ENCODE measurements around the gene CAPZB. TPM values are rescaled to one million over a fixed set of nuclear protein-coding genes. Genes with fewer than 3 reads are reported as not detected.
A peak's percentile ranks its signal among the peaks of the same experiment; 100 is the strongest.

The CAPZB gene
- polyA plus RNA-seq, 1 of the 3 experiments (the other 2 are of a cell fraction): 122 TPM

GRCh38 chr1:19373211-19374082, 111.9 kb downstream of the CAPZB start:
- no peak for TF ChIP-seq NRF1 (IDR thresholded peaks at IDR 0.05; ENCODE audit: low read depth, low read length)
- no peak for TF ChIP-seq RCOR1 (IDR thresholded peaks at IDR 0.05; ENCODE audit: low read length)
- TF ChIP-seq EP300 (IDR thresholded peaks at IDR 0.05; ENCODE audit: borderline replicate concordance in 1 of 2, low read depth in 1 of 2, low read length in 1 of 2): 0 out of 4 replicates have a peak, but pooled peaks of 1 of the 2 experiments have one; percentile 33
- no peak for TF ChIP-seq PBX3 (IDR thresholded peaks at IDR 0.05)
- TF ChIP-seq GABPA (IDR thresholded peaks at IDR 0.05; ENCODE audit: low read depth): no peak
- TF ChIP-seq ZBTB33 (IDR thresholded peaks at IDR 0.05; ENCODE audit: borderline replicate concordance, low read depth): no peak
- no peak for TF ChIP-seq MEF2A (IDR thresholded peaks at IDR 0.05; ENCODE audit: borderline replicate concordance, low read depth)
- no peak for TF ChIP-seq SIN3A (IDR thresholded peaks at IDR 0.05; ENCODE audit: borderline replicate concordance, low read depth, low read length)
- ChIA-PET CTCF (interaction anchor here (1.1 to 11.6 kb wide), 8 partner anchors 10 to 288 kb away, joined by 3 to 93 read pairs (median 12); no protein-coding TSS in a partner anchor), POLR2A (no interaction called here)
- peaks cover 0 to 70% of the 10 kb centered on the region in 2 experiments; a peak in 2 of 4 replicates for H3K4me1 ChIP-seq (ENCODE audit: control insufficient read depth in 1 of 2, insufficient read depth in 2 of 2, low read depth in 1 of 2, low read length in 1 of 2)
- no peak overlapping the region for H3K4me3 ChIP-seq (ENCODE audit: low read depth in 2 of 2, low read length in 1 of 2)
- H3K27ac ChIP-seq (ENCODE audit: low read depth in 2 of 2, low read length in 1 of 2): peak overlapping the region in 1 of 2 experiments; percentile 98; a peak in 2 of 4 replicates
- no peaks in the 10 kb centered on the region for H3K9me3 ChIP-seq
- no peak overlapping the region for H3K4me2 ChIP-seq
- peaks cover 27 to 53% of the 10 kb centered on the region in 2 experiments for H3K36me3 ChIP-seq (replicated peaks in 1 of 2; ENCODE audit: control insufficient read depth in 1 of 2, insufficient read depth in 2 of 2, low read length in 1 of 2)
- H3F3A ChIP-seq (replicated peaks; ENCODE audit: insufficient read depth): no peaks in the 10 kb centered on the region
- H3K9ac ChIP-seq: no peak overlapping the region
- H2AFZ ChIP-seq (ENCODE audit: low read depth): no peak overlapping the region
- 93% methylated on average over 13 of the region's 15 CpGs for WGBS (ENCODE audit: low lambda C conversion rate)
- no peaks in the 10 kb centered on the region for H3K9me2 ChIP-seq
- H3K27me3 ChIP-seq (ENCODE audit: insufficient read depth): no peaks in the 10 kb centered on the region
- DNase-seq: no peak
- H3K79me2 ChIP-seq (ENCODE audit: insufficient read depth): peaks cover 30% of the 10 kb centered on the region
- H4K20me1 ChIP-seq (ENCODE audit: insufficient read depth): peaks cover 40% of the 10 kb centered on the region

GRCh38 chr1:19372602-19373001, 112.7 kb downstream of the CAPZB start:
- Histone ChIP-seq H3K27me3 (ENCODE audit: insufficient read depth) (no peaks in the 10 kb centered on the region), H3K9ac (no peak overlapping the region), H3K4me1 (ENCODE audit: control insufficient read depth in 1 of 2, insufficient read depth in 2 of 2, low read depth in 1 of 2, low read length in 1 of 2) (peaks cover 0 to 78% of the 10 kb centered on the region in 2 experiments; a peak in 2 of 4 replicates), H3K9me2 (no peaks in the 10 kb centered on the region), H3K27ac (ENCODE audit: low read depth in 2 of 2, low read length in 1 of 2) (peak overlapping the region in 1 of 2 experiments; percentile 98; a peak in 2 of 4 replicates), H3K4me2 (no peak overlapping the region), H3K36me3 (replicated peaks in 1 of 2; ENCODE audit: control insufficient read depth in 1 of 2, insufficient read depth in 2 of 2, low read length in 1 of 2) (peaks cover 18 to 44% of the 10 kb centered on the region in 2 experiments), H3F3A (replicated peaks; ENCODE audit: insufficient read depth) (no peaks in the 10 kb centered on the region), H3K79me2 (ENCODE audit: insufficient read depth) (peaks cover 37% of the 10 kb centered on the region), H2AFZ (ENCODE audit: low read depth) (no peak overlapping the region), H3K9me3 (no peaks in the 10 kb centered on the region), H3K4me3 (ENCODE audit: low read depth in 2 of 2, low read length in 1 of 2) (no peak overlapping the region), H4K20me1 (ENCODE audit: insufficient read depth) (peaks cover 46% of the 10 kb centered on the region)
- CTCF ChIA-PET: interaction anchor here (1.2 to 11.6 kb wide), 7 partner anchors 9 to 289 kb away, joined by 3 to 93 read pairs (median 9); no protein-coding TSS in a partner anchor
- WGBS (ENCODE audit: low lambda C conversion rate): 86% methylated on average over 4 of the region's 7 CpGs
- no peak for DNase-seq
- POLR2A ChIA-PET: no interaction called here
- TF ChIP-seq CTCF (IDR thresholded peaks at IDR 0.05) (no peak), SMC3 (IDR thresholded peaks at IDR 0.05; ENCODE audit: low read depth, low read length) (no peak), MEF2A (IDR thresholded peaks at IDR 0.05; ENCODE audit: borderline replicate concordance, low read depth) (no peak), TAF1 (IDR thresholded peaks at IDR 0.05; ENCODE audit: borderline replicate concordance, low read depth, low read length) (no peak), MXI1 (IDR thresholded peaks at IDR 0.05; ENCODE audit: low read depth, low read length) (no peak), MAX (IDR thresholded peaks at IDR 0.05; ENCODE audit: low read depth) (no peak), CHD2 (IDR thresholded peaks at IDR 0.05; ENCODE audit: low read length, partially characterized antibody) (no peak), FOXM1 (IDR thresholded peaks at IDR 0.05; ENCODE audit: low read depth) (no peak), USF2 (IDR thresholded peaks at IDR 0.05; ENCODE audit: borderline replicate concordance, low read depth, low read length) (no peak), RAD21 (IDR thresholded peaks at IDR 0.05; ENCODE audit: low read length) (no peak)

Data from SK-N-SH (cell line).